Measurements from ENCODE around the gene ADAT3.

ADAT3 gene

DNA sequence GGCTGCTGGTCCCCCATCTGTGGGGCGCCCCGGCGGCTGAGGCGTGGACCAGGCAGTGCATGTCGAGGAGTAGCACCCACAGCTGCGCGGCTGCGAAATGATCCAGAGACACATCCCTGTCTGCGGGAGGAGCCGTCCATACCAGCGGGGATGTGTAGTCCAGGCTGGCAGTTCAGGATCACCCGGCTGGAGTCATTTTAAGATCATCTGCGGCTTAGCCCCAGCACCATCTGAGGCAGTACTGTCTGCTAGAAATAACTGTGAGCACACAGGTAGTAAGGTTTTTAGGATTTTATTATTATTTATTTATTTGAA, 3.1 kb downstream of the ADAT3 start:
- Histone ChIP-seq H3F3A (ENCODE audit: control insufficient read depth, insufficient read depth) (peaks cover 12% of the 10 kb centered on the region), H3K4me3 (ENCODE audit: low read length) (no peak overlapping the region), H3K9me3 (ENCODE audit: control insufficient read depth, insufficient read depth, low read length) (no peaks in the 10 kb centered on the region), H3K27ac (ENCODE audit: low read depth, low read length) (no peak overlapping the region), H3K9me2 (replicated peaks; ENCODE audit: control insufficient read depth, low read length) (no peaks in the 10 kb centered on the region), H4K20me1 (ENCODE audit: control insufficient read depth, insufficient read depth, low read depth, low read length) (no peaks in the 10 kb centered on the region; the same call in 1 of the 2 replicates), H3K4me1 (ENCODE audit: control insufficient read depth, low read length) (peaks cover 24% of the 10 kb centered on the region), H3K4me2 (ENCODE audit: low read length) (no peak overlapping the region), H3K79me2 (ENCODE audit: control insufficient read depth, low read length) (peaks cover 75% of the 10 kb centered on the region), H3K27me3 (ENCODE audit: control insufficient read depth, low read length) (no peaks in the 10 kb centered on the region), H3K36me3 (ENCODE audit: control insufficient read depth, low read length) (peaks cover 12% of the 10 kb centered on the region)
- TF ChIP-seq, protein P1, sequence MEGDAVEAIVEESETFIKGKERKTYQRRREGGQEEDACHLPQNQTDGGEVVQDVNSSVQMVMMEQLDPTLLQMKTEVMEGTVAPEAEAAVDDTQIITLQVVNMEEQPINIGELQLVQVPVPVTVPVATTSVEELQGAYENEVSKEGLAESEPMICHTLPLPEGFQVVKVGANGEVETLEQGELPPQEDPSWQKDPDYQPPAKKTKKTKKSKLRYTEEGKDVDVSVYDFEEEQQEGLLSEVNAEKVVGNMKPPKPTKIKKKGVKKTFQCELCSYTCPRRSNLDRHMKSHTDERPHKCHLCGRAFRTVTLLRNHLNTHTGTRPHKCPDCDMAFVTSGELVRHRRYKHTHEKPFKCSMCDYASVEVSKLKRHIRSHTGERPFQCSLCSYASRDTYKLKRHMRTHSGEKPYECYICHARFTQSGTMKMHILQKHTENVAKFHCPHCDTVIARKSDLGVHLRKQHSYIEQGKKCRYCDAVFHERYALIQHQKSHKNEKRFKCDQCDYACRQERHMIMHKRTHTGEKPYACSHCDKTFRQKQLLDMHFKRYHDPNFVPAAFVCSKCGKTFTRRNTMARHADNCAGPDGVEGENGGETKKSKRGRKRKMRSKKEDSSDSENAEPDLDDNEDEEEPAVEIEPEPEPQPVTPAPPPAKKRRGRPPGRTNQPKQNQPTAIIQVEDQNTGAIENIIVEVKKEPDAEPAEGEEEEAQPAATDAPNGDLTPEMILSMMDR (IDR thresholded peaks at IDR 0.05; ENCODE audit: low read depth, low read length, poor library complexity, severe bottlenecking): no peak
- TF ChIP-seq EZH2phosphoT487 (IDR thresholded peaks at IDR 0.05; ENCODE audit: borderline replicate concordance, low read length): no peak

DNA sequence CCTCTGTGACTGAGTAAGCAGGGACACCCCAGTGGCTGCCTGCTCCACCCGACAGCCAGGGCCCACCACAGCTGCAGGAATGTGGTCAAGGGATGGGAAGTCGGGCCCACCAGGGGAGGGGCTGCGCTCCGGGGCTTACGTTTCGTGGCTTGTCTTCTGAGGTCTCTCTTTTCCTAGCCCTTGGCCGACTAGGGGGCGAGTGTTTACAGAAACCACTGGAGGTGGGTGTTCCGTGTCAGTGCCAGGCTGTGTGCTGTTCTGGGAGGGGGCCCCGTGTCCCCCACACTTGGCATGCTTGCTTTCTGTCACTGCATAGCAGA, 4.5 kb downstream of the ADAT3 start:
- Histone ChIP-seq H3K9me3 (ENCODE audit: control insufficient read depth, insufficient read depth, low read length) (no peaks in the 10 kb centered on the region), H3K36me3 (ENCODE audit: control insufficient read depth, low read length) (peaks cover 17% of the 10 kb centered on the region)

DNA sequence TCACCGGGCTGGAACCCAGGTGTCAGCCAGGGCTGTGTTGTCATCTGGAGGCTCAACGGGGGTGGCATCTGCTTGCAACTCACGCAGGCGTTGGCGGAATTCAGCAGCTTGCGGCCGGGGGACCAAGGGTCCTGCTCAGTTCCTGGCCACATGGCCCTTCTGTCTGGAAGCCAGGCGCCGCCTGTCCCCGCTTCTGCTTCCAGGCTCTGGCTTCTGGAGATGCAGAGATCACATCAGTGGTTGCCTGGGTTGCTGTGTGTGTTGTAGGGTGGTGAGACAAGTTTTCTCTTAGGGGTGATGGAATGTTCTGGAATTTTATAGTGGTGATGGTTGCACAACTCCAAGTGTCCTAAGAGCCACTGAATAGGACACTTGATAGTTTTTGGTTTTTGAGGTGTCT, 5.0 kb downstream of the ADAT3 start:
- TF ChIP-seq, protein P1 (IDR thresholded peaks at IDR 0.05; ENCODE audit: low read depth, low read length, poor library complexity, severe bottlenecking): no peak
- no peak for TF ChIP-seq EZH2phosphoT487 (IDR thresholded peaks at IDR 0.05; ENCODE audit: borderline replicate concordance, low read length)
- Histone ChIP-seq H3K27ac (ENCODE audit: low read depth, low read length) (no peak overlapping the region), H3K27me3 (ENCODE audit: control insufficient read depth, low read length) (no peaks in the 10 kb centered on the region), H3K4me3 (ENCODE audit: low read length) (no peak overlapping the region), H3K9me2 (replicated peaks; ENCODE audit: control insufficient read depth, low read length) (no peaks in the 10 kb centered on the region), H4K20me1 (ENCODE audit: control insufficient read depth, insufficient read depth, low read depth, low read length) (0 out of 2 replicates have a peak, but pooled peaks cover 4% of the 10 kb centered on the region), H3K4me1 (ENCODE audit: control insufficient read depth, low read length) (peaks cover 7% of the 10 kb centered on the region), H3K9me3 (ENCODE audit: control insufficient read depth, insufficient read depth, low read length) (no peaks in the 10 kb centered on the region), H3K79me2 (ENCODE audit: control insufficient read depth, low read length) (peaks cover 87% of the 10 kb centered on the region), H3F3A (ENCODE audit: control insufficient read depth, insufficient read depth) (no peaks in the 10 kb centered on the region; the same call in 1 of the 2 replicates), H3K4me2 (ENCODE audit: low read length) (no peak overlapping the region), H3K36me3 (ENCODE audit: control insufficient read depth, low read length) (peaks cover 17% of the 10 kb centered on the region)

More for the DNA sequence above, 4.5 kb downstream of the ADAT3 start:
- Histone ChIP-seq H3K79me2 (ENCODE audit: control insufficient read depth, low read length) (peaks cover 87% of the 10 kb centered on the region), H3K9me2 (replicated peaks; ENCODE audit: control insufficient read depth, low read length) (no peaks in the 10 kb centered on the region), H3F3A (ENCODE audit: control insufficient read depth, insufficient read depth) (peaks cover 2% of the 10 kb centered on the region), H3K4me3 (ENCODE audit: low read length) (no peak overlapping the region), H3K27ac (ENCODE audit: low read depth, low read length) (no peak overlapping the region), H3K4me1 (ENCODE audit: control insufficient read depth, low read length) (peaks cover 10% of the 10 kb centered on the region), H4K20me1 (ENCODE audit: control insufficient read depth, insufficient read depth, low read depth, low read length) (0 out of 2 replicates have a peak, but pooled peaks cover 4% of the 10 kb centered on the region), H3K4me2 (ENCODE audit: low read length) (no peak overlapping the region), H3K27me3 (ENCODE audit: control insufficient read depth, low read length) (no peaks in the 10 kb centered on the region)
- no peak for TF ChIP-seq EZH2phosphoT487 (IDR thresholded peaks at IDR 0.05; ENCODE audit: borderline replicate concordance, low read length)
- TF ChIP-seq, protein P1 (IDR thresholded peaks at IDR 0.05; ENCODE audit: low read depth, low read length, poor library complexity, severe bottlenecking): no peak

DNA sequence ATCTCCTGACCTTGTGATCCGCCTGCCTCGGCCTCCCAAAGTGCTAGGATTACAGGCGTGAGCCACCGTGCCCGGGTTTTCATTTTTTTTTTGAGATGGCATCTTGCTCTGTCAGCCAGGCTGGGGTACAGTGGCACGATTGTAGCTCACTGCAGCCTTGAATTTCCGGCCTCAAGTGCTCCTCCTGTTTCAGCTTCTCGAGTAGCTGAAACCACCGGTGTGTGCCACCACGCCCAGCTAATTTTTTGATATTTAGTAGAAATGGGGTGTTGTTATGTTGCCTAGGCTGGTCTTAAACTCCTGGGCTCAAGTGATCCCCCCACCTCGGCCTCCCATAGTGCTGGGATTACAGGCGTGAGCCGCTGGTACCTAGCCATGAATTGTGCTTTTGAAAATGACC, 5.9 kb downstream of the ADAT3 start:
- no peaks in the 10 kb centered on the region for H3K27me3 ChIP-seq (ENCODE audit: control insufficient read depth, low read length)
- no peaks in the 10 kb centered on the region for H3K9me3 ChIP-seq (ENCODE audit: control insufficient read depth, insufficient read depth, low read length)
- H3K4me3 ChIP-seq (ENCODE audit: low read length): no peak overlapping the region
- no peak overlapping the region for H3K4me2 ChIP-seq (ENCODE audit: low read length)
- peaks cover 82% of the 10 kb centered on the region for H3K79me2 ChIP-seq (ENCODE audit: control insufficient read depth, low read length)
- H3K36me3 ChIP-seq (ENCODE audit: control insufficient read depth, low read length): peaks cover 13% of the 10 kb centered on the region
- no peak overlapping the region for H3K27ac ChIP-seq (ENCODE audit: low read depth, low read length)
- no peaks in the 10 kb centered on the region for H3K9me2 ChIP-seq (replicated peaks; ENCODE audit: control insufficient read depth, low read length)
- TF ChIP-seq, protein P1 (IDR thresholded peaks at IDR 0.05; ENCODE audit: low read depth, low read length, poor library complexity, severe bottlenecking): no peak
- TF ChIP-seq EZH2phosphoT487 (IDR thresholded peaks at IDR 0.05; ENCODE audit: borderline replicate concordance, low read length): no peak
- no peaks in the 10 kb centered on the region for H3F3A ChIP-seq (ENCODE audit: control insufficient read depth, insufficient read depth)
- 0 out of 2 replicates have a peak, but pooled peaks cover 4% of the 10 kb centered on the region for H4K20me1 ChIP-seq (ENCODE audit: control insufficient read depth, insufficient read depth, low read depth, low read length)
- H3K4me1 ChIP-seq (ENCODE audit: control insufficient read depth, low read length): peaks cover 1% of the 10 kb centered on the region
